T-helper 1 cell (primary cell): ENCODE measurements around the gene IQCH.

Source experiments
- DNase-seq, 5 donors: peaks; one replicate each; pipeline ENCODE4 v3.0.0-alpha.2; 2012 to 2020

Gene IQCH

DNA sequence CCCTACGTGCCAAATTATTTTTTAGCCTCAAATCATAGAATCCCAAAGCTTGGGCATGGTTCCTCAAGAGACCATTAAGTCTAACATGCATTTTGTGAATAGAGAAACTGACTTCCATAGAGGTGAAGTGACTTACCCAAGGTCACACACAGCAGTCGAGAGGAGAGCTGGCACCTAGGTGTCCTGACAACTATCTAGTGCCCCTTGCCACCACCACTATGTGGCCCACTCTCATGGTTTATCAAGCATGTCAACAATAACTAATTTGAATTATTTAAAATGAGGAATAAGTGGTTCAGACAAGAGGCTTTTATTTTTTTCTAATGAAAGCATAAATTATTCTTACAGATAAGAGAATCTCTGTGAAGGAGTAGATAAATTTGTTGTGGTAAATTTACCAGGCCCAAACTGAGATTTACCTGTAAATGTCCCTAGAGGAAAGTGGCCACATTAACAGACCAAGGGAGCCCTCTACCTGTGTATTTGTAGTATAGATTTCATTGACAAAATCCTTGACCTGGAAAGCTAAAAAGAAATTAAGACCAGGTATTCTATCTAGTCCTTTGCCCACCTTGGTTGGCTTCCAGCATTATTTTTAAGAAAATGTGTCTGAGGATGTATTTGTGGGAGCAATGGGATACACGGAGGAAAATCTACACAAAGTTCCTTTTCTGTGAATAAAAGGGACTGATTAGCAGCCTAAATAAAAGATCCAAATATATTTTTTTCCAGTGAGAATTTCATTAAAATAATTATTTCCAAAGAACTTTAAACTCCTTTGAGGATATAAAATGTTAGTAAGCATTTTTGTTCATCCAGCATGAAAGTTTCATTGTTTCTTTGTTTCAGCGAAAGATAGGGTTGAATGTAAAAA is 49.1 kb downstream of the IQCH start:
- DNase-seq: peak in 4 of 5 donors; percentile 3 to 53 (median 23)

DNA sequence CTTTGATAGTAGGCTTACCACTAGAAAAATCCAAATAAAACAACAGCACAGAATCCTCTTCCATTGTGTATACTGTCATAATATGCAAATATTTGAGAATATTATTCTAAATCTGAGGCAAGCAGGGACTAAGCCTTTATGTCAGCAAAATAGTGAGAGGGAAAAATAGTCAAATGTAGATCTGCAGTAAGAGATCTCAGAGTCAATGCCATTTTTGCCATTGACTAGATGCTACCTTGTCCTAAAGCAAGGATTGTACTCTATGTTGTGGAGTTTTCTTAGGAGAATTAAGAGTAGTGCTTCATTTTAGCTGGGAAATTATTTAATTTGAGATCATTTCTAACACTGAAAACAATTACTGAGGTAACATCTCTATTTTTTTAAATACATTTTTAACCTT is 50.2 kb downstream of the IQCH start:
- DNase-seq: no peak

DNA sequence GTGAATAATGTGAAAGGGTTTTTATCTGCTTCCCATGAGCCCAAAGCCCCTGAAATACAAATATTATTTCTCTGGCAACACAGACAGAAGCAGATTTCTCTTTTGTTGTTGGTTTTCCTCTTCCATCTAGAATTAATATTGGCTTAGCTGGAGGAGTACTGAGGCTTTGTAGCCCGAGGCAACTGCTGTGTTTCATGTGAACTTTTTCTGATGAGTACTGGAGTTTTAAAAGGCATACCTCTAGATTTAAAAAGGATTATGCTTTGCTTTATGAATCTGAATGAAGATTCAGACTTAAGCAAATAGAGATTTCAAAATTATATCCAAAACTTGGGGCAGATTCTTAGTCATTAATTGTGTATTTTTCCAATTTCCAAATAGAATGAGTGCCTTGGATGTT is 50.9 kb downstream of the IQCH start:
- DNase-seq: no peak

DNA sequence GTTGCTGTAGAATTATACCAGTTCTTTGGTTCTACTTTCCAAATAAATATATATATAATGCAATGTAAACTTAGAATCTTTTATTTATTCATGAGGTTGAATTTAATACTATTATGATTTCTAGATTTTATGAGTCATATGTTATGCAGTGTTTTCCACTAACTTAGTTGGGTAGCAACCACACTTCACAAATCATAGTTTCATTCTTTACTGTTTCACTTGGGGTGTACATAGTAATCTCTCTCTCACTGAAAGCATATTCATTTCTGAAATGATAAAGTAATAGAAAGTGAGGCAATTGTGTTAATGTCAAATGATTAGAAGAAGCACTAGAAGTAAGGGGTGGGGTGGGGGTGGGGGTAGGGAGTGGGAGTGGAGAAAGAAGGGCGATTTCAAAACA is 52.6 kb downstream of the IQCH start:
- peak in 1 of 5 donors; percentile 51 for DNase-seq

DNA sequence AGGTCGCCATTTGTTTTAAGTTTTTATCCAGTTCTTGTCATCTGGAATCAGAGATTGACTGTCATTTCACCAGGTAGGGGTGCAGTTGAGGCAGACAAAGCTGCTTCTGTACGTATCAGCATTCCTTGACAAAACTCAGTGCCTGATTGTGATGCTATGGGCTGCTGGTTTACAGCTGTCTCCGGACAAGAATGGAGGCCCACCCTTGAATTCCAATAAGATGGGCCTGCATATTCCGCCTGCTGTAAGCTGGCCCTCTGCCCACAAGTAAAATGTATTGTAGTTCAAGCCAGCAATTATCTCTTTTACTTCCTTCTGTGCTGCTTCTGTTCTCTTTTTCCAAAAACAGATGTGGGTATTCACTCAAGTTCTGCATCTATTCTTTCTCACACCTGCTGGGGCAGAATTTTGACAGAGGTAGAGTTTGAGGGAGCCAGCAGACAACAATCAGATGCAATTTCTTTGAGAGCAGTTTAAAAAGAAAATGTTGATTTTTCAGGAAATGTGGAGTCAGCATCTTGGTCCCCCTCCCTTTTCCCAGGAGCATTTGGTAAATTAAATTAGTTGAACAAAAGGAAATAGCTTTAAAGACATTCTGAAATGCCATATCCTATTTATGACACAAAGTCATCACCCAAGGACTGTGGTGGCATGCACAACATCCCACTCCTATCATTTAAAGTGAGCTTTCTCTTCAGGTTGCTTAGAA is 53.5 kb downstream of the IQCH start:
- DNase-seq: no peak

DNA sequence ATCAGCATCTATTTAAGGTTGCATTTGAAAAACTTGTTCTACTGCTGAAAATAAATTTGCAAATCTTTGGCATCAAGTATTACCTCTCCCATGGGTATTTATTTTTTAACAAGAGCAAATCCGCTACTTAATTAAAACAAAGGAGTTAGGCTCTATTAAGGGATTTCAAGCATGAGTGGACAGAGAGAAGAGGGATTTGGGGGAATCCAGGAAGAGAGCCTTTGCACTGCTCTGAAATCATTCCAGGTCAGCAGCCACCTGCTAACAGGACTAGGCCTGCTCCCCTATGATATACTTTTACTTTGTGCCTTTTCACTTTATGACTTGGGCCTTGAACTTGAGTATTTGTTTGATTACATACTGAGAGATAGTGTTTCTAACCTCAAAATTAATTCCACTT is 57.1 kb downstream of the IQCH start:
- no peak for DNase-seq

DNA sequence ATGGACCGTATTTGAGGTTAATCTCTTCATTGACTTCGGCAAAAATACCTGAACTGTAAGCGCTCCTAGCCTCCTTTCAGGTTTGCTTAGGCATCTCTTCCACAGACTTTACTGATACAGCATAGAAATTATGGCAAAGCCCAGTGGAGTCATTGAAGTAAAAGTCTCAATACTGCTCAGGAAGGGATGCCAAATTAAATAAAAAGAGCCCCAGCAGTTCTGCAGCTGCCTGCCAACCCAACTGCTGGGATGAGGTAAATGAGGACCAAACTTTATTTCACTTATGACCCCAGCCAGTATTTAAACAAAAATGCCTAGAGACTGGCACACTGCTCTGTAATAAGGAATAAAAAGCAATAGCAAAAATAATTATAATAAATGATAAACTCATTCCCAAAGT is 65.4 kb downstream of the IQCH start:
- DNase-seq: no peak

DNA sequence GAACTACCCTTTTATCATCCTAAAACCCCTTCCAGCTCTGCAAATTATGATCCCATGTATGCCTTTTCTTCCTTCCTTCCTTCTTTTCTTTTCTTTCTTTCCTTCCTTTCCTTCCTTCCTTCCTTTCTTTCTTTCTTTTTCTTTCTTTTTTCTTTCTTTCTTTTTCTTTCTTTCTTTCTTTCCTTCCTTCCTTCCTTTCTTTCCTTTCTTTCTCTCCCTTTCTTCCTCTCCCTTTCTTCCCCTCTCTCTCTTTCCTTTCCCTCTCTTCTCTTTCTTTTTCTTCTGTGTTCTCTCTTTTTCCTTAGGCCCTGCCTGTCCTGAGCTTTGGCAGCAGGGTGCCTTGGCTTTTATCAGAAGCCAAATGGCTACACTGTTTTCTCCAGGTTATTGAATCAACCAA is 66.8 kb downstream of the IQCH start:
- DNase-seq: no peak

DNA sequence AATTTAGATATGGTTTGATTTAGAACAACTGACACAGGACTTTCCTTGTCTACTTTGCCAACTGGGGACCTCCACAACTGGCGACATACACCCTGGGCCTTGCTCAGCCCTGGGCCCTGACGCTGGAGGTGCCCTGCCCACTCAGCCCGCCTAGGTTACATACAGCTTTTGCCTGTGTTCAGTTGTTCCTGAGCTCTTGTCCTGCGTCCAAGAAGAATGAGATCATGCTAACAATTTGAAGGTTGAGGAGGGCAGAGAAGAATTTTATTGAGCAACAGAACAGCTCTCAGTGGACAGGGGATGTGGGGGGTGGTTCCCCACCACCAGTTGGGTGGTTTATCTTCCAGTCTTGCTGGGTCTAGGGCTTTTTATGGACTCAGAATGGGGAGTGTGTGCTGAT is 67.9 kb downstream of the IQCH start:
- no peak for DNase-seq

DNA sequence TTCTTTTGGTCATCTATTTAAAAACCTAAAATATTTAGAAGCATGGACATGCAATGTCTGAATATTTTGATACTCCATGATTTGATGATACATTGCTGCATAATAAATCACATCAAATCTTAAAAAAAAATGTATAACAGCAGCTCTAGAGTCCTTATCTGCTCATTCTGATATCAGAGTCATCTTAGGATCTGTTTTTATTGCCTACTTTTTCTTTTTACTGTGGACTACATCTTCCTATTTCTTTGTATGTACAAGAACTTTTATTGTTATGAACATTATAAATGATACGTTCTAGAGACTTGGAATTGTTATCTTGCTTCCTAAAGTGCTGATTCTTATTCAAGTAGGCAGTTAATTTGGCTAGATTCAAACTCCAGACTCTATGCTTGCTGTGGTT is 72.7 kb downstream of the IQCH start:
- DNase-seq: no peak

DNA sequence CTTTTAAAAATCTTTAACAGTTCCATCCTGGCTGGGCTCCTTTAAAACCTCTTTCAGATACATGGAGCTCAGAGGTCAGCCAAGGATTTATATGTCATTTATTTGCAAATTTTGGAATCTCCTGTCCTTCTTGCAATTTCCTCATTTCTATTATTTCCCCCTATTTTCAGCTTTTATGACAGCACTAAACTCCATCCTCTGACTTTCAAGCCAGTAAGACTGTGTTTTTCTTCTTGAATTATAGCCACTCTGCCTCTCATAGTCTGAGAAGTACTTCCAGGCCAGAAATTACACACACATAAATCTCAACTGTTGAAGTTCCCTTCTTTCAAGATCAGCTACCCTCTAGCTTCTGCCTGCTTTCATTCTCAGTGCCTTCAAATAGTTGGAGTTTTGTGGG is 73.2 kb downstream of the IQCH start:
- no peak for DNase-seq

DNA sequence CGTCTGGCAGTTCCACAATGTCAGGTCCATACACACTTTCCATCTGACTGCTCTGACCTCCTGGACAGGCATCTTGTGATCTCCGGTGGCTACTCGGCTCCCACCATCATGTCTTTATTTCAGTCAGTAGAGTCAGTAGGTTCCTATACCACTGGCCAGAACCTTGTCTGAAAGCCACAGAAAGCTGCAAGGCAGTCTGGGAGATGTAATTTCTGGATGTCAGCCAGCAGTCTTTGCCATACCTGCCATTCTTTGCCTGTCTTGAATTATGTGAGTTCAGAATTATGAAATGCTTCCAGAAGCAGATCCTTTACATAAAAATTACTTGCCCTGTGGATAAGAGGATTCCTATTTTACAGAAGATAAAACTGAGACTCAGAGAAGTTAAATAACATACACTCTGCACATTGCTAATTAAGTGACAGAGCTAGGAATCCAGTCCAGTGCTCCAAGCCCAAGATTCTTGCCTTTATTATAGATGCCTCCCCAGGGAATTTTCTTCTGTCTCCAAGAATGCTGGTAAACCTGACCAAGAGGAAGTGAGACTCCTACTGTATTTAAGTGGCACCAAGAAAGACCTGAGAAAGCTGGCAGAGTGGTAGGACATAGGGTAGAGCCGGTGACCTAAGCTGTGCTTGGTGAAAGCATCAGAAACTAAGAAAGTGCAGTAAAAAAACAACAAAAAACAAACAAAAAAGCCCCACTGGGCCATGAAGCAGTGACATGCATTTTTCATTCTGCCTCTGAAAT is 75.6 kb downstream of the IQCH start:
- DNase-seq: no peak

DNA sequence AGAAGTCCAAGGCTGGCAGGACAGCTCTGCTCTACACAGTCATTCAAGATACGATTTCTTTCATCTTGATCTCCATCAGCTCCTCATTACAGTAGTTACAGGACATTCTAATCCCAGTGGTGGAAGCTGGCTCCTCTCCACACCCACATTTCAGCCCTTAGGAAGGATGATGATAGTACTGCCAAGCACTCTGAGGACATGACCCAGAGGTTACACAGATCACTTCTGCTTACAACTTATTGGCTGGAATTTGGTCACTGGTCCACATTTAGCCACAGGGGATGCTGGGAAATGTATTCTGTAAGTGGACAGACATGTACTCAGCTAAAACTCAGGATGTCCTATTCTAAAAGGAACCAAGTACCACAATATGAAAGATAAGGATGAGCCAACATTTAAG is 77.1 kb downstream of the IQCH start:
- DNase-seq: no peak

DNA sequence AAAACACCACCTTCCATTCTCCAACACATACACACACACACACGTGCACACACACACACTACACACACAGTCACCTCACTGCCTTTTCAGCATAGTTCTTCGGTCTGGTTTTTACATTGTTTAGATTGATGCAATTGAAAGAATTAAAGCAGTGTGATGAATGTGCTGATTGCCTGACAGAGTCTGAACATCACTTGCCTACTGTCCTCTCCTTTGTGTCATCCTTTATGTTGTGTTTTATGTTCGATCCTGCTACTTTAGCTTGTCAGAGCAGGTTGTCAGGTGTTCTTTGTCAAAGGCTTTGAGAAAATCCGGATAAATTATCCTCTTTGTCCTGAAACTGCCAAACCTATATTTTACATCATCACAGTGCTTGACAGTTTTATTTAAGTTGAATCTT is 80.4 kb downstream of the IQCH start:
- DNase-seq: no peak

DNA sequence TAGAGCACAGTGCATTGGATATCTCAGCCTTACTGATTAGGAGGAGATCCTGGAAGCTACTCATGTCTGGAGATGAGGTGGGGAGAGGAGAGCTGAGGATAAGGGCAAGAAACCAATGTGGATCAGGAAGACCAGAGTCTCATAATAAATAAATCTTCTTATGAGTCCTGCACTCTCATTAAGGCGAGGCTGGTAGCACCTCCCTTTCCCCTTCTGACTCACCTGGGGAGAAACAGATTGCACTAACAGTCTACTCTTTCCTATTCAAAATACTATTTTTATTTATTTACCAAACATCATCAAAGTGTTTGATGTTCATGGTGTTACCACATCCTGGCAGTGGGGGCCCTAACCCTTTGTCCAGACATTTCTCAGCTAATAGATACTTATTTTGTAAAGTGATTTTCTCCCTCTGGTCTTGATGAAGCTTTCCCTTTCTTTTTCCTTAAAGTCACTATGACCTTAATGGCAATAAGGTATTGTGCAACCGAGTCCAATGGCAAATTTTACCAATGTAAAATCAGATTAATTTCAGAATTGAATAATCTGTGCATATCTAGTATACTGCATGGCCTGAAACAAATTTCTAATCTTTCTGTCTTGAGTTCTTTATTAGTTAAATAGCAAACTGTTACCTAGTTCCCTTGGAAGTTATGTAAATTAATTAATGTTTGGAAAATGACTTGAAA is 81.1 kb downstream of the IQCH start:
- DNase-seq: no peak

DNA sequence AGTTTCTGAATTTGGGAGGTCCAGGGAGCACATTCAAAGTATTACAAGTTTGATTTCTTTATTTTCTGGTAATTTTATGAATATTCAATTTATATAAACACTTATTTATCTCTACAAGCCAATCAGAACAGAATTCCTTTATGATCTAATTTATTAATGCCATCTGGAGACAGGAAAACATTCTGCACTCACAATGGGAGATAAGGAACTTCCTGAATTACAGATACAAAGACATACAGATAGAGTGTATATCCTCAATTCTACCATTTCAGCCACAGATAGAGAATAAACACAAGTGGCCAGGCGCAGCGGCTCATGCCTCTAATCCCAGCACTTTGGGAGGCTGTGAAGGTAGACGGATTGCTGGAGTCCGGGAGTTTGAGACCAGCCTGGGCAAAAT is 86.0 kb downstream of the IQCH start:
- DNase-seq: no peak

DNA sequence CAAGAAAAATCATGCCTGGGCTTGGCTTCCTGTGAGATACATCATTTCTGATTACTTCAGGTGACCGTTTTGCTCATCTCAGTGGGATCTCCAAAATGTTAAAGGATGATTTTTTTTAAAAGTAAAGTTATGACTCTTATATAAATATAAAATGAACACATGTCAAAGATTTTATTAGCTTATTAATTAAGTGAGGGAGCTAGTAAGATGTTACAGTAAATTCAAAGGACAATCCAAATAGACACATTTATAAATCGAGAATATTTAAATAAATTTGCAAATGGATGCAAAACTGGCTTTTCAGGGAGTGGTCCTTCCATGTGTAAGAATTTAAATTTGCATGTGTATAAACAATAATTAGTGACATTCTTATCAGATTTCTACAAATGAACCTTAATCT is 87.0 kb downstream of the IQCH start:
- no peak for DNase-seq

DNA sequence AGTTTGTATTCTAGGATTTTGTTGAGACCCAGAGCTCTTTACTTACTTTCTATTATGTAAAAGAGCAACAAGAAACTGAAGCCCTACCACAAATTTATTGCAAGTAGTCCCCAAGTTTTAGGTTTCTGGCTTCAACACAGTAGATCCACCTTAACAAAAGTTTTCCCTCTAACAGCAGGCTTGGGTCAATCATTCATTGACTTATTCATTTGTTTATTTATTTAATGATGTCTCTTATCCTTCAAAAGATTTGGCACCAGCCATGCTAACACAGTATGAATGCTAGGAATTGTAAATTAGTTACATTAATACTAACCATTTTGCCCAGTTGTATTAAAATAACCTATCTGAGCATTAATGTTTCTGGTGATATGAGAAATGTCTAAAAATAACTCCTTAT is 88.6 kb downstream of the IQCH start:
- DNase-seq: no peak

DNA sequence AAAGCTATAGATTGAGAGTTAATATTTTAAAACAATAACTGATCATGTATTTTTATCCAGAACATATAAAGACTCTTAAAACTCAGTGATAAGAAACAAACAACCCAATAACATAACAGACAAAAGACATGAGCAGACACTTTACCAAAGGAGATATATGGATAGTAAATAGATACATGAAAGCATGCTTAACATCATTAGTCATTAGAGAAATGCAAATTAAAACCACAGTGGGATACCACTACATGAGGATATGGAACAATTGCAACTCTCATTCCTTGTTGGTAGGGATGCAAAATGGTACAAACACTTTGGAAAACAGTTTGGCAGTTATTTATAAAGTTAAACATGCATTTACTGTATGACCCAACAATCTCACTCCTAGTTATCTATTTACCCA is 95.0 kb downstream of the IQCH start:
- DNase-seq: no peak

DNA sequence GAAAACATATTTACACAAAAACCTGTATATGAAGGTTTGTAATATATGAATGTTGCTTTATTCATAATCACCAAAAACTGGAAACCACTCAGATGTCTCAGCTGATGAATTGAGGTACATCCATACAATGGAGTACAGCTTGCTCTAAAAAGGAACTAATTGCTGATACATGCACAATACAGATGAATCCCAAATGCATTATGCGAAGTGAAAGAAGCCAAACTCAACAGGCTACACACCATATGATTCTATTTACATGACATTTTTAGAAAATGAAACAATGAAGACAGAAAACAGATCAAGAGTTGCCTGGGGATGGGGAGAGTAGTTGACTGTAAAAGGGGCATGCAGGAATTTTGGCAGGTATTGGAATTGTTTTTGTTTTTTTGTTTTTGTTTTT is 95.5 kb downstream of the IQCH start:
- DNase-seq: no peak

DNA sequence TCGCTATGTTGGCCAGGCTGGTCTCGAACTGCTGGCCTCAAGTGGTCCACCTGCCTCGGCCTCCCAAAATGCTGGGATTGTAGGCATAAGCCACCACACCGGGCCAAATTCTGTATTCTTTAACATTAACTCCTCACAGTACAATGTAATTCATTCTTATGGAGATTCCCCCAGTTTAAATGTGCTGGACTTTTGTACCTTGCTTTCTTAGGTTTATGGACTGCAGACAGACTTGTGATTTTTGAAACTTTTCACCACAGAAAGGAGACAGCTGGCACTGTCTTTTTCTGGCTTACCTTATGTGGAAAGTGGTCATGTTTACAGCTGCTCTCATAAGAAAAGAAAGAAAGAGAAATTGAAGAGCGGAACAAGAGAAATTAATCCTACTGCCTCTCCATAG is 103.8 kb downstream of the IQCH start:
- DNase-seq: no peak

DNA sequence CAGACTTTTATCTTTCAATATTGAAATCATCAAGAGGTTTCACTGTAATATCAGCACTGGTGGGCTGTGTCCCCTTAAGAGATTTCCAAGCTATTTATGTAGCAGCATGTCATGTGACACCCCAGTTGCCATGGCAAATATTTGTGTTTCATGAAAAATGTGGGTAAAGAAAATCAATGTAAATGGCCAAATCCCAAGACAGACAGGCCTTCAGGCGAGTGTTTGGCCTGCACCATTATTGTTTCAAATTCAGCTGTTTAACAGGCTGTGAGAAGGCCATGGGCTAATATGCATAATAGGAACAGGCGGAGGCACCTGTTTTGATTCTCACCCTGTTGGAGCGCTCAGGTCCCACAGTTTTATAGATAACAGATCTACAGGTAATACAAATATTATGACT is 104.2 kb downstream of the IQCH start:
- no peak for DNase-seq

DNA sequence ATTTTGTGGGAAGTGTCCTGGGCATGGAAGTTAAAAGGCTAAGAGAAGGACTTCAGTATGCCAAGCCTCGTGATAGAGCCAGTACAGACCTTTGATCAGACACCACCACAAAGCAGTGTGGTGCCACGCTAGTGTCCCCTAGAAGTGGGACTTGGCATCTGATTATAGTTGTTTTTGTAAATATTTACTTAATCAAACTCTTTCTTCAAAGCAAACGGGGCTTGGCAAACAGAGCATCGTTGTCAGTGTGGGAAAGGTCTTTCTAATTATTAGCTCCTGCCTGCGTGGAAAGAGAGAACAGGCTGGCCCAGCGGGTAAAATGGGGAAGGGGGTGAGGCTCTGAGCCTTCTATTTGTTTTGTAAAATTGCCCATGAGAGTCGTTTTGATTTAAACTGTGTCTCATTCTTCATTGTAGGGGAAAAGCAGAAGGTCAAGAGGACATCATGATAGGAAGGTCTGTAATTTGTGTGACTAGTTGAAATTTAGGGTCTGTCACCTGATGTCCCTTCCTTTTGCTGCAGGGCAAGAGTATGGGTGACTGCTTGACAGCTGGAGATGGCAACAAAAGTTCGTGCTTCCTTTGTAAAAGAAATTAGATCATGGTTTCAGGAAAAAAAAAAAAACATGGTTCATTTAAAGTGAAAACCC is 105.0 kb downstream of the IQCH start:
- DNase-seq: no peak
